GM23338 (cell line): ENCODE measurements around the gene CACNB2. TPM values are rescaled to one million over a fixed set of nuclear protein-coding genes. Genes with fewer than 3 reads are reported as not detected.

Experiments
- ATAC-seq: fragments of 200-7000 bp; cut with Tn5 transposase; 3 replicates; pipeline ENCODE4 v1.9.1; 2020
- DNase-seq: peaks from one replicate; pipeline ENCODE4 v3.0.0-alpha.2; 2015; ENCODE audit warnings: low spot score
- H2AFZ ChIP-seq: fragments of 200-600 bp; sonication (generic); 2 replicates; pipeline ENCODE4 v1.8.0; 2016; ENCODE audit warnings: antibody characterized with exemption, mild to moderate bottlenecking, moderate library complexity
- H3F3A ChIP-seq: fragments of 200-600 bp; sonication (generic); replicated peaks from 2 replicates; pipeline ENCODE4 v1.8.0; 2017; ENCODE audit warnings: antibody characterized with exemption, mixed run types, low read depth
- H3K27ac ChIP-seq: fragments of 200-600 bp; sonication (generic); 2 replicates; pipeline ENCODE4 v1.6.1; 2016; ENCODE audit warnings: low read depth
- H3K27me3 ChIP-seq: fragments of 200-600 bp; sonication (generic); 2 replicates; pipeline ENCODE4 v1.8.0; 2016; ENCODE audit warnings: mild to moderate bottlenecking, mixed run types, moderate library complexity; ENCODE audit not compliant: insufficient read depth
- H3K36me3 ChIP-seq: fragments of 200-600 bp; sonication (generic); 2 replicates; pipeline ENCODE4 v1.8.0; 2016; ENCODE audit warnings: mild to moderate bottlenecking; ENCODE audit not compliant: insufficient read depth
- H3K4me1 ChIP-seq: fragments of 200-600 bp; sonication (generic); 2 replicates; pipeline ENCODE4 v1.8.0; 2016; ENCODE audit warnings: mild to moderate bottlenecking, moderate library complexity; ENCODE audit not compliant: insufficient read depth
- H3K4me2 ChIP-seq: fragments of 200-600 bp; sonication (generic); 2 replicates; pipeline ENCODE4 v1.7.1; 2017; ENCODE audit warnings: mixed run types
- H3K4me3 ChIP-seq: fragments of 200-600 bp; sonication (generic); 2 replicates; pipeline ENCODE4 v1.6.1; 2016; ENCODE audit warnings: mixed run types
- H3K79me2 ChIP-seq: fragments of 200-600 bp; sonication (generic); replicated peaks from 2 replicates; pipeline ENCODE4 v1.8.0; 2017; ENCODE audit warnings: mild to moderate bottlenecking; ENCODE audit not compliant: insufficient read depth
- H3K9me2 ChIP-seq: fragments of 200-600 bp; sonication (generic); 2 replicates; pipeline ENCODE4 v1.8.0; 2017; ENCODE audit not compliant: insufficient read depth
- H4K20me1 ChIP-seq: fragments of 200-600 bp; sonication (generic); replicated peaks from 2 replicates; pipeline ENCODE4 v1.8.0; 2017; ENCODE audit warnings: mild to moderate bottlenecking; ENCODE audit not compliant: insufficient read depth
- H3K27ac Mint-ChIP-seq: 2 replicates; pipeline ENCODE4 v1.8.0; 2020; ENCODE audit warnings: inconsistent platforms, mild to moderate bottlenecking, moderate library complexity, mixed read lengths
- H3K27me3 Mint-ChIP-seq: 3 replicates; pipeline ENCODE4 v1.8.0; 2022; ENCODE audit warnings: low read depth, mild to moderate bottlenecking, moderate library complexity, mixed read lengths, inconsistent platforms; ENCODE audit not compliant: insufficient read depth, poor library complexity
- H3K36me3 Mint-ChIP-seq: 3 replicates; pipeline ENCODE4 v1.8.0; 2021; ENCODE audit warnings: low read depth, mild to moderate bottlenecking, inconsistent platforms, moderate library complexity, mixed read lengths
- H3K4me1 Mint-ChIP-seq: 3 replicates; pipeline ENCODE4 v1.8.0; 2020; ENCODE audit warnings: mild to moderate bottlenecking, inconsistent platforms, mixed read lengths
- H3K4me3 Mint-ChIP-seq: 3 replicates; pipeline ENCODE4 v1.8.0; 2021; ENCODE audit warnings: moderate library complexity, mild to moderate bottlenecking, inconsistent platforms, mixed read lengths
- H3K9me3 Mint-ChIP-seq: 3 replicates; pipeline ENCODE4 v1.8.0; 2020; ENCODE audit warnings: moderate library complexity, mild to moderate bottlenecking, inconsistent platforms, mixed read lengths
- CREB1 ChIP-seq: fragments of 250-450 bp; sonication (Bioruptor Pico); IDR thresholded peaks from 2 replicates; pipeline ENCODE4 v1.5.0; 2020; ENCODE audit warnings: low read depth, mild to moderate bottlenecking, moderate library complexity
- CTCF ChIP-seq, 2 experiments: fragments of 200-600 bp in 1 of 2; sonication (generic) in 1 of 2; conservative IDR thresholded peaks; 2 replicates each; pipeline versions ENCODE4 v1.5.1 to v1.6.1; 2016 to 2017; ENCODE audit warnings: antibody characterized with exemption in 2 of 2, low read depth in 2 of 2, mild to moderate bottlenecking in 2 of 2, moderate library complexity in 1 of 2
- ETS1 ChIP-seq: IDR thresholded peaks from 2 replicates; pipeline ENCODE4 v1.6.1; 2016; ENCODE audit warnings: antibody characterized with exemption
- EZH2phosphoT487 ChIP-seq: fragments of 200-600 bp; sonication (generic); IDR thresholded peaks from one replicate; pipeline ENCODE4 v1.8.1; 2018; ENCODE audit warnings: antibody characterized with exemption; ENCODE audit not compliant: unreplicated experiment
- JUNB ChIP-seq: IDR thresholded peaks from one replicate; pipeline ENCODE4 v1.6.1; 2016; ENCODE audit warnings: antibody characterized with exemption; ENCODE audit not compliant: unreplicated experiment
- POLR2AphosphoS5 ChIP-seq: IDR thresholded peaks from 2 replicates; pipeline ENCODE4 v1.6.1; 2016; ENCODE audit warnings: antibody characterized with exemption, low read depth
- REST ChIP-seq: IDR thresholded peaks from one replicate; pipeline ENCODE4 v1.6.1; 2018; ENCODE audit warnings: antibody characterized with exemption; ENCODE audit not compliant: unreplicated experiment
- STAT1 ChIP-seq: IDR thresholded peaks from one replicate; pipeline ENCODE4 v1.6.1; 2016; ENCODE audit warnings: antibody characterized with exemption; ENCODE audit not compliant: unreplicated experiment
- ZNF114 ChIP-seq: fragments of 250-450 bp; sonication (Bioruptor Pico); IDR thresholded peaks from 2 replicates; pipeline ENCODE4 v1.5.0; 2020; ENCODE audit warnings: mild to moderate bottlenecking, moderate library complexity
- ZNF462 ChIP-seq: fragments of 250-450 bp; sonication (Bioruptor Pico); IDR thresholded peaks from 2 replicates; pipeline ENCODE4 v1.5.0; 2020; ENCODE audit warnings: mild to moderate bottlenecking, moderate library complexity
- polyA plus RNA-seq: library from polyadenylated mRNA; unstranded; fragments of >200 nt; fragmentation: Nextera tagmentation; extraction: Ambion mirVana; gene quantifications from 2 replicates; pipeline ENCODE4 v1.2.1, GENCODE V29; 2016
- total RNA-seq: library from RNA; depleted of rRNA; stranded (reverse); fragments of >200 nt; shearing (Covaris generic); gene quantifications from 2 replicates; pipeline ENCODE4 v1.2.3, GENCODE V29; 2014

The CACNB2 gene
- total and polyA plus RNA-seq, 2 experiments from 2014 or later = 5.0 to 5.9 TPM

GRCh38 chr10:18359812-18360211, 219.6 kb downstream of the CACNB2 start (continued):
- TF ChIP-seq CTCF (conservative IDR thresholded peaks at IDR 0.05; ENCODE audit: low read depth in 2 of 2) (no peak), CREB1 (CRISPR knock-in tag) (no peak), POLR2AphosphoS5 (no peak), JUNB (no peak), ZNF114 (CRISPR knock-in tag) (no peak)

- ATAC-seq = no peak
- no peak for DNase-seq
- Histone ChIP-seq H3K4me2 (no peak overlapping the region), H3K4me3 (no peak overlapping the region), H2AFZ (no peak overlapping the region), H3K9me2 (no peaks in the 10 kb centered on the region), H3K27me3 (no peaks in the 10 kb centered on the region), H4K20me1 (no peaks in the 10 kb centered on the region), H3K27ac (no peak overlapping the region), H3F3A (no peaks in the 10 kb centered on the region), H3K36me3 (no peaks in the 10 kb centered on the region), H3K79me2 (no peaks in the 10 kb centered on the region), H3K4me1 (no peaks in the 10 kb centered on the region)
- Mint-ChIP-seq H3K36me3 (no peaks in the 10 kb centered on the region), H3K27ac (no peak overlapping the region), H3K4me1 (no peaks in the 10 kb centered on the region; the same call in 2 of the 3 replicates), H3K27me3 (no peaks in the 10 kb centered on the region), H3K4me3 (no peak overlapping the region), H3K9me3 (no peaks in the 10 kb centered on the region)
- TF ChIP-seq EZH2phosphoT487 = no peak
- TF ChIP-seq REST = no peak
- TF ChIP-seq JUNB = no peak
- no peak for TF ChIP-seq CTCF (conservative IDR thresholded peaks at IDR 0.05; ENCODE audit: low read depth in 2 of 2)
- TF ChIP-seq ETS1 = no peak
- no peak for TF ChIP-seq ZNF462
- TF ChIP-seq ZNF114 (CRISPR knock-in tag) = no peak
- no peak for TF ChIP-seq POLR2AphosphoS5
- TF ChIP-seq CREB1 (CRISPR knock-in tag) = no peak
- TF ChIP-seq STAT1 = no peak
These were observed 222.7 kb downstream of the CACNB2 start for GRCh38 chr10:18362892-18363291.
